ENCODE data around the gene SERPINA6.

Gene SERPINA6

GRCh38 chr14:94321421-94322271, 1.5 kb downstream of the SERPINA6 start:
- DNase-seq: no peak

- peak in 2 of 3 donors; percentile 13 to 24 for DNase-seq
These were observed 2.9 kb downstream of the SERPINA6 start for GRCh38 chr14:94320243-94320642.

GRCh38 chr14:94317259-94317658, 5.9 kb downstream of the SERPINA6 start:
- DNase-seq: peak in 1 of 3 donors; percentile 12

- no peak for DNase-seq
These were observed 6.4 kb downstream of the SERPINA6 start for GRCh38 chr14:94316692-94317091.

DNA sequence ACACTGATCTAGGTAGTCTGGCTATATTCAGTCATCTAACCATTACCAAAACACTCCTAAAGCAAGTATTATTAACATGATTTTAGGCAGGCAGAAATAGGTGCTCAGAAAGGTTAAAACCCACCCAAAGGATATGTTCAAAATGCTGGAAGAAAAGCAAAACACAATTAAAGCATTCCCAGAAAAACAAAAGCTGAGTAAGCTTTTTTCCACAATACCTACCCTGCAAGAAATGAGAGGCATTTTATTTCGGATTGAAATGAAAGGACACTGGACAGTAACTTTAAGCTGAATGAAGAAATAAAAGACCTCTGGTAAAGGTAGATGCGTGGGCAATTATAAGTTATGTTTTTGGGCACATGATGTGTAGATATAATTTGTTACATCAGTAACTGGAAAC, 8.2 kb downstream of the SERPINA6 start:
- DNase-seq: no peak

- DNase-seq: peak; percentile 16 to 33 (median 32)
These were observed 9.0 kb downstream of the SERPINA6 start for GRCh38 chr14:94313991-94314655.

GRCh38 chr14:94312481-94313246, 10.5 kb downstream of the SERPINA6 start:
- no peak for DNase-seq

DNA sequence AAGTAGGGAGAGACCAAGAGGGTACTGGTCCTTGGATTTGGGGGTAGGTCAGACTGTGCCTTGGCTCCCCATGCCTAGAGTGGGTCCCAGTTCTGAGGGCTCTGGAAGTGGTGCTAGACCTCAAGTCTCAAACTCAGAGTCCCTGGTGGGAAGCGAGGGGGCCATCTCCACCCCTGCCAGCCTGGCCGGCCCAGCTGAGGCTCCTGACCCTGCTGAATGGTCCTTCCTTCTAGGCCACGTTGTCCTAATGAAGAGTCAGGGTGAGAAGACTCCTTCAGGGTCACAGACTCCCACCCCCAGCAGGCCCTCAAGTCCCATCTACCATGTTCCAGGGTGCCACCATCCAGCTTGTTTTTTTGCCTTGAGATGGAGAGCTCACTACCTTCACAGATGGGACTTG, 12.9 kb downstream of the SERPINA6 start:
- no peak for DNase-seq

GRCh38 chr14:94309721-94310120, 13.4 kb downstream of the SERPINA6 start:
- no peak for DNase-seq

DNA sequence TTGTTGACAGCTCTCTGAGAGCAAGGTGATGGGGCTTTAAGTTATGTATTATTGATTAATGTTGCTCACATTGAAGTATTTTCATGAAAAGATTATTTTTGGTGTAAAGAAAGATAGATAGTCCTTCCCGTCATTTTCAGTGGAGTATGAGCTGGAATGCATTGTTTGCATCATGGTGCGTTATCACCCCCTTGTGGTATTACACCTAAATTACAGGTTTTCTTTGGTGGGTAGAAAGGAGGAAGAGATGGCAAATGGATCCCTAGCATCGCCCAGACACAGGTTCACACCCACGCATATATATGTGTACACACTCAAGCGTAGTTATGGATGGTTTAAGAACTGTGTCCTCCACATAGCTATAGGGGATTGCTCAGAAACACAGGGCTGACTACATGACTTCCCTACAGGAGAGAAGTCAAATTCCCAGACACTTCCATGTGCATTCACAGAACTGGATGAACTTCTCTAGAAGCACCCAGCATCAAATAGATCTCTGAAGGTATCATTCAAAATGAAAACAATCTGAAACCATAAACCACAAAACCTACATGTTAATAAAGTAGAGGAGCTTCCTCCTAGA, 15.6 kb downstream of the SERPINA6 start:
- DNase-seq: peak; percentile 28 to 40 (median 33)

DNA sequence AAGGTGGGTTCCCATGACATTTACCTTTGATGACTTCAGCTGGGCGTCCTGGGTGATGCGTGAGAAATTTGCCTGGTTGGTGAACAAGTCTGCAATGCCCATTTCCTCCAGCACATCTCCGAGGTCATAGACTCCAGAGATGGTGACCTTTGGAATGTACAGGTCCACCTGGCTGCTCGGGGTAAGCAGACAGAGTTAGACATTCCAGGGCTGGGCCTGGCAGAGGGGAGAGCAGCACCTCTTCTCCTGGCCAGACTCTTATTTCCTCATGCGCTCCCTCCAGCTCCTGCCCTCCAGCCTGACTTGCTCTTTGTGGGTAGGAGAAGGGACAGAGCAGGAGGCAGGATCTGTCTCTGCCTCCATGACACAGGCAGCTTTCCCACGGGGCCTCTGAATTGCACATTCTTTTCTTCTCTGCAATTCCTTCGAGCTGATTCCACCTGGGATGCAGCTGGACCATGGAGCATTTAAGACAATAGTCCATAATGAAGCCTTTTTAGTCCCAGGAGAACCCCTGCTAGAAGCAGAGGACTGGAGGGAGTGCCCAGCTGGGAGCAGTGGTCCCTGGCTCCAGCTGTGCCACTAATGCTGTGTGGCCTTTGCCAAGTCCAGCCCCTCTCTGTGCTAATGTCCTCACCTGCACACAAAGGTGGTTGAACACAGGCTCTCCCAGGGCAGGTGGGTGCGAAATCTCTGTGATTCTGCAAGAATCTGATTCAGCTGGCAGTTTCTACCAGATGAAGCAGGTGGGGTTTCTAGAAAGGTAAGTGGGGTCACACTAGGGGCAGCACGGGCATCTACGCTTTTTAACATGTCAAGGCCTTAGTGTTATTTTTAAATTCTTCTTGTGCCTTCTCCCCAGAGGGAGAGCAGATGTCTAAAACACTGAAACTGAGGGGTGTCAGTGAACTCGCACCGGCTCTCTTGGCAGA, 16.8 kb downstream of the SERPINA6 start:
- no peak for DNase-seq

- no peak for DNase-seq
These were observed 17.5 kb downstream of the SERPINA6 start for GRCh38 chr14:94305620-94306019.

DNA sequence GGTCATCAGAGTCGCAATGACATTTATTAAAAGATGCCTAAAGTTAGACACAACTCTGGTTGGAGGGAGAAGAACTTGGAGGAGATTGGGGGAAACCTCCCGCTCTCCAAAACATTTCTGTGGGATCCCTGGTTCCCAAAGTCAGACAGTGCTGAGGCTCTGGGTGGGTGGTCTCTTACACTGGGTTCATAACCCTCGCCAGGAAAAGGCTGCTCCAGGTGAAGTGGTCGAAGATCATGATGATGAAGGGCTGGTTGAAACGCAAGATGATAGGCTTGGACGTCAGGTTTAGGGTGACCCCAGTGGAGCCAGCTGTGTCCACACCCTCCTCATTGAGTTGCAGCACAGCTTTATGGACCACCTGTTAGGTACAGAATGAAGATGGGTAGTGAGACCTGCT, 18.9 kb downstream of the SERPINA6 start:
- no peak for DNase-seq

DNA sequence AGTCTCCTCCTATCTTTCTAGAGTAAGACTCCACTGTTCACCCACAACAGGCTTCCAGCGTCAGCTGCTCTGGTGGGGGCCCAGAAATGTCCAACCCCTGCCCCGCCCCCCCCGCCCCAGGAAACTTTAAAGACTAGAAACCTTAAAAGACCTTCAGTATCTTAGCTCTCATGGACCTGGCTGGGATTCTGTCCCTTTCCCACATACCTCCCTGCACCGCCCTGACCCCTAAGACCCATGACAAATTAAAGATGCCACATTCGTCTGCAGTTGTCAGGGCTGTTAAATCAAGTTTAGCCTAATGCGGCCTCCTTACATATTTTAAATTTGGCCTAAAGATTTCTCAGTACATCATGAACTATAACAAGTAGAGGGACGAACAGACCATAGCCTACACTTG, 20.0 kb downstream of the SERPINA6 start:
- no peak for DNase-seq

DNA sequence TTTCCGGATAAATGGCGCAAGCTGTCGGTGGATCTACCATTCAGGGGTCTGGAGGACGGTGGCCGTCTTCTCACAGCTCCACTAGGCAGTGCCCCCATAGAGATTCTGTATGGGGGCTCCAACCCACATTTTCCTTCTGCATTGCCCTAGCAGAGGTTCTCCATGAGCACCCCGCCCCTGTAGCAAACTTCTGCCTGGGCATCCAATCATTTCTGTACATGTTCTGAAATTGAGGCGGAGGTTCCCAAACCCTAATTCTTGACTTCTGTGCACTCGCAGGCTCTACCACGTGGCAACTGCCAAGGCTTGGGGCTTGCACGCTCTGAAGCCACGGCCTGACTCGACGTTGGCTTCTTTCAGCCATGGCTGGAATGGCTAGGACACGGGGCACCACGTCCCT, 25.0 kb downstream of the SERPINA6 start:
- DNase-seq: no peak

DNA sequence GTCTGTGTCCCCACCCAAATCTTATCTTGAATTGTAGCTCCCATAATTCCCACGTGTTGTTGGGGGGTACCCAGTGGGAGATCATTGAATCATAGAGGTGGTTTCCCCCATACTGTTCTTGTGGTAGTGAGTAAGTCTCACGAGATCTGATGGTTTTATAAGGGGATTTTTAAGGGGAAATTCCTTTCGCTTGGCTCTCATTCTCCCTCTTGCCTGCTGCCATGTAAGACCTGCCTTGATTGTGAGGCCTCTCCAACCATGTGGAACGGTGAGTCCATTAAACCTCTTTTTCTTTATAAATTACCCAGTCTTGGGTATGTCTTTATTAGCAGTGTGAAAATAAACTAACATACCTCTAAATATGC, 27.0 kb downstream of the SERPINA6 start:
- peak; percentile 50 to 72 (median 51) for DNase-seq

- no peak for DNase-seq
These were observed 27.6 kb downstream of the SERPINA6 start for GRCh38 chr14:94295360-94296180.

GRCh38 chr14:94293578-94293924, 29.6 kb downstream of the SERPINA6 start:
- no peak for DNase-seq

- DNase-seq: no peak
These were observed 30.1 kb downstream of the SERPINA6 start, which contains the start of gene SERPINA10 for GRCh38 chr14:94292872-94293577. Gene SERPINA10 (minus strand): TSS chr14:94293268. CDS start chr14:94290593, 2,675 bp downstream.

GRCh38 chr14:94292526-94292871, 30.6 kb downstream of the SERPINA6 start:
- DNase-seq: no peak

All from suppressor macrophage treated with lipopolysaccharide for 1 hour (primary cell).